Neural cell (in vitro differentiated cells): ENCODE measurements around the gene B3GNT3. TPM values are rescaled to one million over a fixed set of nuclear protein-coding genes. Genes with fewer than 3 reads are reported as not detected.

Experiments
- H2AFZ ChIP-seq: fragments of 200-600, 300-800 bp; sonication (generic), shearing (Covaris generic); 2 replicates; pipeline ENCODE4 v1.6.0; 2014; ENCODE audit warnings: low read depth, mild to moderate bottlenecking, antibody characterized with exemption, low read length, moderate library complexity
- H3F3A ChIP-seq: fragments of 200-600 bp; shearing (Covaris generic); 2 replicates; pipeline ENCODE4 v1.6.1; 2016; ENCODE audit warnings: mild to moderate bottlenecking, moderate library complexity, mixed read lengths, antibody characterized with exemption, low read length; ENCODE audit not compliant: insufficient read depth, poor library complexity, severe bottlenecking
- H3K27ac ChIP-seq: fragments of 200-600, 300-800 bp; sonication (generic), shearing (Covaris generic); 2 replicates; pipeline ENCODE4 v1.5.1; 2014; ENCODE audit warnings: mild to moderate bottlenecking, low read length, moderate library complexity
- H3K27me3 ChIP-seq: fragments of 300-800, 200-600 bp; sonication (generic), shearing (Covaris generic); 2 replicates; pipeline ENCODE4 v1.6.0; 2014; ENCODE audit warnings: mild to moderate bottlenecking, low read depth, low read length, moderate library complexity; ENCODE audit not compliant: insufficient read depth
- H3K36me3 ChIP-seq: fragments of 300-800, 200-600 bp; sonication (generic), shearing (Covaris generic); 2 replicates; pipeline ENCODE4 v1.5.1; 2014; ENCODE audit warnings: mild to moderate bottlenecking, antibody characterized with exemption, low read length, moderate library complexity; ENCODE audit not compliant: insufficient read depth
- H3K4me2 ChIP-seq: fragments of 300-800, 200-600 bp; sonication (generic), shearing (Covaris generic); 2 replicates; pipeline ENCODE4 v1.6.0; 2014; ENCODE audit warnings: mild to moderate bottlenecking, low read length
- H3K4me3 ChIP-seq: fragments of 300-800, 200-600 bp; sonication (generic), shearing (Covaris generic); 2 replicates; pipeline ENCODE4 v1.5.1; 2014; ENCODE audit warnings: mild to moderate bottlenecking, low read length, moderate library complexity
- H3K79me2 ChIP-seq: fragments of 200-600 bp; shearing (Covaris generic); replicated peaks from 2 replicates; pipeline ENCODE4 v1.6.0; 2014; ENCODE audit warnings: mild to moderate bottlenecking, low read length, moderate library complexity; ENCODE audit not compliant: insufficient read depth
- H3K9ac ChIP-seq: fragments of 300-800, 200-600 bp; sonication (generic), shearing (Covaris generic); 2 replicates; pipeline ENCODE4 v1.6.1; 2016; ENCODE audit warnings: mild to moderate bottlenecking, low read length, mixed read lengths
- H3K9me2 ChIP-seq: fragments of 200-600 bp; shearing (Covaris generic); 2 replicates; pipeline ENCODE4 v1.6.1; 2016; ENCODE audit warnings: mild to moderate bottlenecking, low read length, mixed read lengths; ENCODE audit not compliant: insufficient read depth
- H3K9me3 ChIP-seq: fragments of 200-600, 300-800 bp; sonication (generic), shearing (Covaris generic); 2 replicates; pipeline ENCODE4 v1.6.1; 2016; ENCODE audit warnings: mild to moderate bottlenecking, mixed run types, low read length, moderate library complexity, mixed read lengths
- H4K20me1 ChIP-seq: fragments of 200-600 bp; shearing (Covaris generic); 2 replicates; pipeline ENCODE4 v1.6.1; 2016; ENCODE audit warnings: mild to moderate bottlenecking, mixed run types; ENCODE audit not compliant: insufficient read depth
- CTCF ChIP-seq: fragments of 450-650 bp; IDR thresholded peaks from 2 replicates; pipeline ENCODE4 v1.5.1; 2014; ENCODE audit warnings: antibody characterized with exemption, mild to moderate bottlenecking, moderate library complexity; ENCODE audit not compliant: poor library complexity, severe bottlenecking
- EP300 ChIP-seq: fragments of 450-650 bp; conservative IDR thresholded peaks from 2 replicates; pipeline ENCODE4 v1.6.1; 2014; ENCODE audit warnings: antibody characterized with exemption, mild to moderate bottlenecking, moderate library complexity; ENCODE audit not compliant: poor library complexity, severe bottlenecking
- EZH2 ChIP-seq: fragments of 200-600, 300-800 bp; shearing (Covaris generic), sonication (generic); IDR thresholded peaks from 2 replicates; pipeline ENCODE4 v1.6.1; 2014; ENCODE audit warnings: antibody characterized with exemption, low read length, borderline replicate concordance, mild to moderate bottlenecking; ENCODE audit not compliant: insufficient read depth, poor library complexity, severe bottlenecking
- MXI1 ChIP-seq: fragments of 450-650 bp; conservative IDR thresholded peaks from 2 replicates; pipeline ENCODE4 v1.6.1; 2014; ENCODE audit warnings: antibody characterized with exemption, mild to moderate bottlenecking; ENCODE audit not compliant: poor library complexity, severe bottlenecking
- POLR2AphosphoS5 ChIP-seq: IDR thresholded peaks from 2 replicates; pipeline ENCODE4 v1.6.1; 2012
- RAD21 ChIP-seq: fragments of 450-650 bp; conservative IDR thresholded peaks from 2 replicates; pipeline ENCODE4 v1.6.1; 2014; ENCODE audit warnings: antibody characterized with exemption, mild to moderate bottlenecking, moderate library complexity
- REST ChIP-seq: IDR thresholded peaks from 2 replicates; pipeline ENCODE4 v1.6.1; 2012; ENCODE audit warnings: borderline replicate concordance
- SMC3 ChIP-seq: fragments of 450-650 bp; conservative IDR thresholded peaks from 2 replicates; pipeline ENCODE4 v1.6.1; 2014; ENCODE audit warnings: antibody characterized with exemption, mild to moderate bottlenecking, moderate library complexity; ENCODE audit not compliant: poor library complexity
- TAF1 ChIP-seq: IDR thresholded peaks from 2 replicates; pipeline ENCODE4 v1.6.1; 2012; ENCODE audit warnings: low read depth
- polyA plus RNA-seq: library from polyadenylated mRNA; depleted of rRNA; stranded (reverse); fragments of >200 nt; gene quantifications from 2 replicates; pipeline ENCODE4 v1.2.3, GENCODE V29; 2014

B3GNT3 gene
- polyA plus RNA-seq, 1 donor from 2014 or later, result not detected

- TF ChIP-seq REST, result no peak
- no peak for TF ChIP-seq SMC3
- no peak for TF ChIP-seq CTCF
- TF ChIP-seq RAD21, result no peak
- TF ChIP-seq POLR2AphosphoS5, result no peak
- no peak for TF ChIP-seq EZH2
- no peak for TF ChIP-seq TAF1
- no peak for TF ChIP-seq MXI1
- TF ChIP-seq EP300, result no peak
Measured at GRCh38 chr19:17752865-17753639, 41.9 kb upstream of the B3GNT3 start.

GRCh38 chr19:17753976-17754375 lies 41.0 kb upstream of the B3GNT3 start:
- no peaks in the 10 kb centered on the region for H3K27me3 ChIP-seq
- no peaks in the 10 kb centered on the region for H3K9me2 ChIP-seq
- no peaks in the 10 kb centered on the region for H3K36me3 ChIP-seq
- no peak overlapping the region for H3K9ac ChIP-seq
- TF ChIP-seq EP300 (no peak), TAF1 (no peak), CTCF (no peak), POLR2AphosphoS5 (no peak), EZH2 (no peak), REST (no peak), SMC3 (no peak), MXI1 (no peak), RAD21 (no peak)
- no peaks in the 10 kb centered on the region for H3K9me3 ChIP-seq
- no peak overlapping the region for H3K4me2 ChIP-seq
- H3F3A ChIP-seq, result no peaks in the 10 kb centered on the region
- no peak overlapping the region for H3K4me3 ChIP-seq
- no peaks in the 10 kb centered on the region for H4K20me1 ChIP-seq
- H3K27ac ChIP-seq, result no peak overlapping the region
- no peak overlapping the region for H2AFZ ChIP-seq
- H3K79me2 ChIP-seq, result peaks cover 8% of the 10 kb centered on the region

More at GRCh38 chr19:17752865-17753639, 41.9 kb upstream of the B3GNT3 start:
- Histone ChIP-seq H3K4me3 (no peak overlapping the region), H3K27me3 (no peaks in the 10 kb centered on the region), H3K27ac (no peak overlapping the region), H3K9me2 (no peaks in the 10 kb centered on the region), H3F3A (no peaks in the 10 kb centered on the region), H3K9me3 (no peaks in the 10 kb centered on the region), H2AFZ (no peak overlapping the region), H3K9ac (no peak overlapping the region), H3K79me2 (peaks cover 17% of the 10 kb centered on the region), H3K4me2 (no peak overlapping the region), H4K20me1 (no peaks in the 10 kb centered on the region), H3K36me3 (no peaks in the 10 kb centered on the region)
